Cardiac muscle cell (in vitro differentiated cells and primary cell): ENCODE results near the gene VAPB. TPM values are rescaled to one million over a fixed set of nuclear protein-coding genes. Genes with fewer than 3 reads are reported as not detected.

Experiments used
- DNase-seq, 2 donors: peaks; one replicate each; pipeline versions ENCODE4 v3.0.0 to v3.0.0-alpha.2; 2010 to 2017; ENCODE audit warnings: low read depth in 1 of 2, low spot score in 1 of 2
- H3K27ac ChIP-seq: fragments of 200-600 bp; sonication (generic); 2 replicates; pipeline ENCODE4 v1.5.1; 2016
- H3K27me3 ChIP-seq: fragments of 200-600 bp; sonication (generic); 2 replicates; pipeline ENCODE4 v1.6.0; 2016; ENCODE audit warnings: control low read depth
- H3K36me3 ChIP-seq: fragments of 200-600 bp; sonication (generic); 2 replicates; pipeline ENCODE4 v1.5.1; 2016; ENCODE audit warnings: control low read depth
- H3K4me1 ChIP-seq: fragments of 200-600 bp; sonication (generic); 2 replicates; pipeline ENCODE4 v1.8.1; 2017; ENCODE audit warnings: low read depth, mild to moderate bottlenecking, mixed run types
- H3K4me3 ChIP-seq: fragments of 200-600 bp; sonication (generic); 2 replicates; pipeline ENCODE4 v1.5.1; 2016; ENCODE audit warnings: mild to moderate bottlenecking
- H3K9me3 ChIP-seq: fragments of 200-600 bp; sonication (generic); 2 replicates; pipeline ENCODE4 v1.5.1; 2017; ENCODE audit warnings: low read depth, mild to moderate bottlenecking, control low read depth
- polyA plus RNA-seq: library from polyadenylated mRNA; unstranded; fragments of >200 nt; fragmentation: Nextera tagmentation; extraction: Ambion mirVana; gene quantifications from 2 replicates; pipeline ENCODE4 v1.2.1, GENCODE V29; 2016
- total RNA-seq: library from RNA; depleted of rRNA; stranded (reverse); fragments of >200 nt; gene quantifications from 2 replicates; pipeline ENCODE4 v1.2.3, GENCODE V29; 2016
- TF ChIP-seq, protein P1 (sequence below): IDR thresholded peaks from 2 replicates; pipeline ENCODE4 v1.5.1; 2012; ENCODE audit warnings: low read depth, mild to moderate bottlenecking, low read length

The VAPB gene
- total and polyA plus RNA-seq, 2 experiments from 2014 or later, result 9.7 to 55.1 TPM

- H3K4me1 ChIP-seq, result no peaks in the 10 kb centered on the region
- no peak overlapping the region for H3K4me3 ChIP-seq
- H3K36me3 ChIP-seq, result no peaks in the 10 kb centered on the region
- H3K27me3 ChIP-seq, result no peaks in the 10 kb centered on the region
- no peak overlapping the region for H3K27ac ChIP-seq
- no peak for DNase-seq
- H3K9me3 ChIP-seq, result no peaks in the 10 kb centered on the region
- TF ChIP-seq, protein P1, sequence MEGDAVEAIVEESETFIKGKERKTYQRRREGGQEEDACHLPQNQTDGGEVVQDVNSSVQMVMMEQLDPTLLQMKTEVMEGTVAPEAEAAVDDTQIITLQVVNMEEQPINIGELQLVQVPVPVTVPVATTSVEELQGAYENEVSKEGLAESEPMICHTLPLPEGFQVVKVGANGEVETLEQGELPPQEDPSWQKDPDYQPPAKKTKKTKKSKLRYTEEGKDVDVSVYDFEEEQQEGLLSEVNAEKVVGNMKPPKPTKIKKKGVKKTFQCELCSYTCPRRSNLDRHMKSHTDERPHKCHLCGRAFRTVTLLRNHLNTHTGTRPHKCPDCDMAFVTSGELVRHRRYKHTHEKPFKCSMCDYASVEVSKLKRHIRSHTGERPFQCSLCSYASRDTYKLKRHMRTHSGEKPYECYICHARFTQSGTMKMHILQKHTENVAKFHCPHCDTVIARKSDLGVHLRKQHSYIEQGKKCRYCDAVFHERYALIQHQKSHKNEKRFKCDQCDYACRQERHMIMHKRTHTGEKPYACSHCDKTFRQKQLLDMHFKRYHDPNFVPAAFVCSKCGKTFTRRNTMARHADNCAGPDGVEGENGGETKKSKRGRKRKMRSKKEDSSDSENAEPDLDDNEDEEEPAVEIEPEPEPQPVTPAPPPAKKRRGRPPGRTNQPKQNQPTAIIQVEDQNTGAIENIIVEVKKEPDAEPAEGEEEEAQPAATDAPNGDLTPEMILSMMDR, result no peak
These were observed 86.4 kb downstream of the VAPB start for GRCh38 chr20:58475466-58475865.

- Histone ChIP-seq H3K36me3 (no peaks in the 10 kb centered on the region), H3K4me3 (no peak overlapping the region), H3K4me1 (no peaks in the 10 kb centered on the region), H3K27me3 (no peaks in the 10 kb centered on the region), H3K27ac (no peak overlapping the region), H3K9me3 (no peaks in the 10 kb centered on the region)
- no peak for DNase-seq
- TF ChIP-seq, protein P1, result no peak
These were observed 89.2 kb downstream of the VAPB start for GRCh38 chr20:58478141-58478805.

DNA sequence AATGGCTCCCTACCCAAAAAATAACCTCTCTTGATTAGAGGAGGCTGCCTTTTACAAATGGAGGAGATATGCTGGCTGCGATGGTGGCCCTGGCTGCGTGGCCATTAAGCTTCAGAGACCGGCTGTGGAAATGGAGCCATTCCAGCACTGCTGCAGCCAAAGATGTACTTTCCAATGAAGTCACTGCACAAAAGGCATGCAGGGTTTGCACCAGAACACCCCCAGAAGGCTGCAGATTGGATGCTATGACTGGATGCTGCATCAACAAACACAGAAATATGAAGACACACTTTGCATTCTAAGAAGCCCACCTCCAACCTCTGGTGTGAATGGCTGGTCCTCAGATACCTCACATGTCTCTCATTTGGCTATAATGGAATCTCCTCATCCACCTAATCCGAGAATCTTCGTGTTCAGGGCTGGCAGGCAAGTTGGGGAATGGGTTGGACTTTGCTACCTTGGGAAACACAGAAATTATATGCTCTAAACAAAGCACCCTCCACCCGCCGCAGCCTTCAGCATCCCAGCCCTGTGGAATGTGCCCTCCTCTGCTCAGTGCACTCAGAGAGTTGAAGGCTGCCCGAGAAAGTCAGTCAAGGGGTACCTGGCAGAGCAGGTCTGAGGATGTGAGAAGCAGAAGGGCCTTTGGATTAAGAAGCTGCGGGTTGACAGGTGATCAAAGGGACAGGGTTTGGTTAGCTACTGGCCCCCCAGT is 90.9 kb downstream of the VAPB start:
- Histone ChIP-seq H3K36me3 (no peaks in the 10 kb centered on the region), H3K4me3 (no peak overlapping the region), H3K4me1 (no peaks in the 10 kb centered on the region), H3K27ac (no peak overlapping the region), H3K27me3 (no peaks in the 10 kb centered on the region), H3K9me3 (no peaks in the 10 kb centered on the region)
- TF ChIP-seq, protein P1, result no peak
- DNase-seq, result no peak

DNA sequence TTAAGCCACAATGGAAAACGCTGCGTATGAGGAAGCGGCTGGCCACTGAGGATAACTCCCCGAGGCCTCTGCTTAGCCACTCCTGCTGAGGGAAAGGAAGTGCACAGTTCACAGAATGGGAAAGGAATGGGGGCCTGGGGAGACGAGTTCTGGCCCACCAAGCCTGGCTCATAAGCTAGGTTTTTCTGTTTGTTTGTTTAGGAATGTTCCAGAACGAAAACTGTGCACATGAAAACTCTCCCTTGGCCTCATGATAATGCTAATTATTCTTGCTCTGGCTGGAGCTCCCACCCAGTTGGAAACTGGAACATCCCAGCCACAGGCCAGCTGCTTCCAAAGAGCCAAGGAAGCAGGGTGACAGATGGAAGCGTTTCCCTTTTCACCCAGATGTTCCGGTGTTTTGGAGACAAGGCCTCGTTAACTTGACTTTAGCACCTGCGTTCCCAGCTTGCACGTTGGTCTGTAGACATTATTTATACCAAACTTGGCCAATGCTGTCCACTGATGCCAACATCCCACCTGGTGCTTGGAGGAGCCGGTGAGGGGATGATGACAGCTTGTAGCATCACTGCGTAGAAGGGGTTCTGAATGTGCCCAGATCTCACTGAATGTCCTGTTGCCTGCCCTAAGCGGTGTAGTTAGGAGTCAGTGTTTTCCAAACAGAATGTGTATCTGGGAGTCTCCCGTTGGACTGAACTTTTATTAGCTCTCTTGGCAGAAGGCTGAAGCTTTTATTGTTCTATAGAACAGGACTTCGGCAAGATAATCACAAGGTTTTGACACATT is 91.7 kb downstream of the VAPB start:
- Histone ChIP-seq H3K36me3 (no peaks in the 10 kb centered on the region), H3K27ac (no peak overlapping the region), H3K9me3 (no peaks in the 10 kb centered on the region), H3K4me1 (no peaks in the 10 kb centered on the region), H3K4me3 (no peak overlapping the region), H3K27me3 (no peaks in the 10 kb centered on the region)
- no peak for DNase-seq
- TF ChIP-seq, protein P1, result no peak

DNA sequence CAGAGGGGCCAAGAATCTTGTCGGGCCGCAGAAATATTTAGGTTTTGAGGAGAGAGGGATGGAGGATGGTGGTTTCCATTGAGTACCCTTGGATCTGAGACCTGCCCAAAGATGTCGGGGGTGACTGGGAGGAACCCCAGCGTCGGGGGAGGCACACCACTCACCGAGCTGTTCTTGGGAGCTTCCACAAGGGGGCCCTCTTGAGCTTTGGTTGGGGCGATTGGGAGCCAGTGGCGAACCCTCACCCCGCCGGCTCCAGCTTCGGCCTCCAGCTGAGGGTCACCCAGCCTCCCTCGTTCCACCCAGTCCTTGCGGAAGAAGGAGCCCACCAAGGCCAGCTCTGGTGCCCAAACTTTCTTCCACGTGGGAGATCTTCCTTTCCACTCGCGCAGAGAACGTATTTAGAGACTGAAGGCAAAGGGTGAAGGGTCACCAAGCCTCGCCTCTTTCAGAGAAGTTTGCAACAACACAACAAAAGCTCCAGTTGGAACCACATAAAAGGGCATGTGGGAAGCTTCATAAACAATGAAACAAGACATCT is 92.5 kb downstream of the VAPB start:
- TF ChIP-seq, protein P1, result peak; percentile 71
- no peak overlapping the region for H3K4me3 ChIP-seq
- no peaks in the 10 kb centered on the region for H3K27me3 ChIP-seq
- H3K9me3 ChIP-seq, result no peaks in the 10 kb centered on the region
- H3K36me3 ChIP-seq, result no peaks in the 10 kb centered on the region
- H3K27ac ChIP-seq, result no peak overlapping the region
- DNase-seq, result peak; percentile 44 to 69
- H3K4me1 ChIP-seq, result no peaks in the 10 kb centered on the region
